Fibroblast of peridontal ligament (primary cell): ENCODE data around the gene TCERG1L.

Experiments used
- DNase-seq: peaks from one replicate; pipeline ENCODE4 v3.0.0-alpha.2; 2010; ENCODE audit errors: extremely low read depth

The TCERG1L gene

GRCh38 chr10:131226446-131227162 is 84.9 kb downstream of the TCERG1L start:
- DNase-seq, result no peak

- DNase-seq, result no peak
These were observed 87.4 kb downstream of the TCERG1L start for GRCh38 chr10:131224106-131224505.

- DNase-seq, result no peak
These were observed 88.1 kb downstream of the TCERG1L start for GRCh38 chr10:131223422-131223821.

- no peak for DNase-seq
These were observed 88.5 kb downstream of the TCERG1L start for GRCh38 chr10:131222986-131223385.

GRCh38 chr10:131221632-131222277 is 89.8 kb downstream of the TCERG1L start:
- DNase-seq, result no peak

- DNase-seq, result no peak
These were observed 90.8 kb downstream of the TCERG1L start for GRCh38 chr10:131220601-131221171.

GRCh38 chr10:131219955-131220489 is 91.5 kb downstream of the TCERG1L start:
- DNase-seq, result no peak

GRCh38 chr10:131219584-131219886 is 92.0 kb downstream of the TCERG1L start:
- no peak for DNase-seq

GRCh38 chr10:131218811-131219583 is 92.5 kb downstream of the TCERG1L start:
- no peak for DNase-seq

GRCh38 chr10:131216681-131217230 is 94.8 kb downstream of the TCERG1L start:
- no peak for DNase-seq

- no peak for DNase-seq
These were observed 95.7 kb downstream of the TCERG1L start for GRCh38 chr10:131215776-131216175.

- DNase-seq, result no peak
These were observed 96.8 kb downstream of the TCERG1L start for GRCh38 chr10:131214521-131215244.

GRCh38 chr10:131213741-131214505 is 97.6 kb downstream of the TCERG1L start:
- no peak for DNase-seq

- no peak for DNase-seq
These were observed 98.7 kb downstream of the TCERG1L start for GRCh38 chr10:131212763-131213325.

GRCh38 chr10:131211965-131212619 is 99.4 kb downstream of the TCERG1L start:
- no peak for DNase-seq

- DNase-seq, result no peak
These were observed 100.0 kb downstream of the TCERG1L start for GRCh38 chr10:131211559-131211958.

GRCh38 chr10:131211146-131211545 is 100.4 kb downstream of the TCERG1L start:
- DNase-seq, result no peak

- DNase-seq, result no peak
These were observed 101.3 kb downstream of the TCERG1L start for GRCh38 chr10:131210181-131210580.
